ENCODE results near the gene TRERF1. TPM values are rescaled to one million over a fixed set of nuclear protein-coding genes. Genes with fewer than 3 reads are reported as not detected.

TRERF1 gene
- total and polyA plus RNA-seq, 9 donors, result 5.1 to 13.8 (median 9.7) TPM

- peaks cover 8% of the 10 kb centered on the region for H3K4me1 ChIP-seq (ENCODE audit: control insufficient read depth, insufficient read depth, low read length)
Measured at GRCh38 chr6:42370323-42370985, 81.3 kb downstream of the TRERF1 start.

GRCh38 chr6:42369568-42369967 is 82.2 kb downstream of the TRERF1 start:
- H3K4me1 ChIP-seq (ENCODE audit: control insufficient read depth, insufficient read depth, low read length), result peaks cover 10% of the 10 kb centered on the region
- no peaks in the 10 kb centered on the region for H3K27me3 ChIP-seq (ENCODE audit: control insufficient read depth, insufficient read depth, low read length)
- no peak for DNase-seq
- no peak overlapping the region for H3K27ac ChIP-seq (ENCODE audit: low read length)
- no peaks in the 10 kb centered on the region for H3K36me3 ChIP-seq (ENCODE audit: control insufficient read depth, insufficient read depth, low read length)
- 91% methylated on average over 2 of the region's 2 CpGs for WGBS (ENCODE audit: insufficient coverage)
- H3K4me3 ChIP-seq (ENCODE audit: low read length), result no peak overlapping the region
- no peaks in the 10 kb centered on the region for H3K9me3 ChIP-seq (replicated peaks; ENCODE audit: control insufficient read depth, low read depth, low read length)

More at GRCh38 chr6:42370323-42370985, 81.3 kb downstream of the TRERF1 start:
- no peaks in the 10 kb centered on the region for H3K36me3 ChIP-seq (ENCODE audit: control insufficient read depth, insufficient read depth, low read length)
- 90% methylated on average over 1 of the region's 3 CpGs for WGBS (ENCODE audit: insufficient coverage)
- no peaks in the 10 kb centered on the region for H3K27me3 ChIP-seq (ENCODE audit: control insufficient read depth, insufficient read depth, low read length)
- H3K4me3 ChIP-seq (ENCODE audit: low read length), result no peak overlapping the region
- DNase-seq, result no peak
- no peak overlapping the region for H3K27ac ChIP-seq (ENCODE audit: low read length)
- H3K9me3 ChIP-seq (replicated peaks; ENCODE audit: control insufficient read depth, low read depth, low read length), result no peaks in the 10 kb centered on the region

GRCh38 chr6:42368181-42368580 is 83.5 kb downstream of the TRERF1 start:
- Histone ChIP-seq H3K27ac (ENCODE audit: low read length) (no peak overlapping the region), H3K4me1 (ENCODE audit: control insufficient read depth, insufficient read depth, low read length) (peaks cover 10% of the 10 kb centered on the region), H3K4me3 (ENCODE audit: low read length) (no peak overlapping the region), H3K27me3 (ENCODE audit: control insufficient read depth, insufficient read depth, low read length) (no peaks in the 10 kb centered on the region), H3K36me3 (ENCODE audit: control insufficient read depth, insufficient read depth, low read length) (no peaks in the 10 kb centered on the region), H3K9me3 (replicated peaks; ENCODE audit: control insufficient read depth, low read depth, low read length) (no peaks in the 10 kb centered on the region)
- no peak for DNase-seq
- 100% methylated on average over 1 of the region's 7 CpGs for WGBS (ENCODE audit: insufficient coverage)

- peak overlapping the region; percentile 1 for H3K27ac ChIP-seq (ENCODE audit: low read length)
- no peak overlapping the region for H3K4me3 ChIP-seq (ENCODE audit: low read length)
- no peak for DNase-seq
- 79% methylated on average over 9 of the region's 14 CpGs for WGBS (ENCODE audit: insufficient coverage)
- H3K27me3 ChIP-seq (ENCODE audit: control insufficient read depth, insufficient read depth, low read length), result no peaks in the 10 kb centered on the region
- no peaks in the 10 kb centered on the region for H3K9me3 ChIP-seq (replicated peaks; ENCODE audit: control insufficient read depth, low read depth, low read length)
- H3K4me1 ChIP-seq (ENCODE audit: control insufficient read depth, insufficient read depth, low read length), result peaks cover 10% of the 10 kb centered on the region
- no peaks in the 10 kb centered on the region for H3K36me3 ChIP-seq (ENCODE audit: control insufficient read depth, insufficient read depth, low read length)
Measured at GRCh38 chr6:42367353-42368011, 84.2 kb downstream of the TRERF1 start.

GRCh38 chr6:42366999-42367352 is 84.8 kb downstream of the TRERF1 start:
- H3K4me1 ChIP-seq (ENCODE audit: control insufficient read depth, insufficient read depth, low read length), result peaks cover 10% of the 10 kb centered on the region
- 94% methylated on average over 2 of the region's 3 CpGs for WGBS (ENCODE audit: insufficient coverage)
- no peak overlapping the region for H3K4me3 ChIP-seq (ENCODE audit: low read length)
- H3K36me3 ChIP-seq (ENCODE audit: control insufficient read depth, insufficient read depth, low read length), result no peaks in the 10 kb centered on the region
- no peaks in the 10 kb centered on the region for H3K27me3 ChIP-seq (ENCODE audit: control insufficient read depth, insufficient read depth, low read length)
- H3K27ac ChIP-seq (ENCODE audit: low read length), result no peak overlapping the region
- H3K9me3 ChIP-seq (replicated peaks; ENCODE audit: control insufficient read depth, low read depth, low read length), result no peaks in the 10 kb centered on the region
- DNase-seq, result no peak

- peaks cover 10% of the 10 kb centered on the region for H3K4me1 ChIP-seq (ENCODE audit: control insufficient read depth, insufficient read depth, low read length)
- WGBS (ENCODE audit: insufficient coverage), result 97% methylated on average over 3 of the region's 5 CpGs
- DNase-seq, result no peak
- no peak overlapping the region for H3K27ac ChIP-seq (ENCODE audit: low read length)
- H3K36me3 ChIP-seq (ENCODE audit: control insufficient read depth, insufficient read depth, low read length), result peaks cover 4% of the 10 kb centered on the region
- H3K9me3 ChIP-seq (replicated peaks; ENCODE audit: control insufficient read depth, low read depth, low read length), result no peaks in the 10 kb centered on the region
- no peaks in the 10 kb centered on the region for H3K27me3 ChIP-seq (ENCODE audit: control insufficient read depth, insufficient read depth, low read length)
- no peak overlapping the region for H3K4me3 ChIP-seq (ENCODE audit: low read length)
Measured at GRCh38 chr6:42366011-42366705, 85.6 kb downstream of the TRERF1 start.

- Histone ChIP-seq H3K4me1 (ENCODE audit: control insufficient read depth, insufficient read depth, low read length) (peaks cover 10% of the 10 kb centered on the region), H3K4me3 (ENCODE audit: low read length) (no peak overlapping the region), H3K36me3 (ENCODE audit: control insufficient read depth, insufficient read depth, low read length) (peaks cover 7% of the 10 kb centered on the region), H3K27me3 (ENCODE audit: control insufficient read depth, insufficient read depth, low read length) (no peaks in the 10 kb centered on the region), H3K27ac (ENCODE audit: low read length) (no peak overlapping the region), H3K9me3 (replicated peaks; ENCODE audit: control insufficient read depth, low read depth, low read length) (no peaks in the 10 kb centered on the region)
- no peak for DNase-seq
- WGBS (ENCODE audit: insufficient coverage), result 84% methylated on average over 6 of the region's 8 CpGs
Measured at GRCh38 chr6:42365021-42365420, 86.7 kb downstream of the TRERF1 start.

GRCh38 chr6:42363926-42364849 is 87.5 kb downstream of the TRERF1 start:
- Histone ChIP-seq H3K9me3 (replicated peaks; ENCODE audit: control insufficient read depth, low read depth, low read length) (no peaks in the 10 kb centered on the region), H3K27ac (ENCODE audit: low read length) (no peak overlapping the region), H3K36me3 (ENCODE audit: control insufficient read depth, insufficient read depth, low read length) (peaks cover 7% of the 10 kb centered on the region), H3K27me3 (ENCODE audit: control insufficient read depth, insufficient read depth, low read length) (no peaks in the 10 kb centered on the region), H3K4me1 (ENCODE audit: control insufficient read depth, insufficient read depth, low read length) (peaks cover 10% of the 10 kb centered on the region), H3K4me3 (ENCODE audit: low read length) (no peak overlapping the region)
- DNase-seq, result no peak
- WGBS (ENCODE audit: insufficient coverage), result 88% methylated on average over 4 of the region's 8 CpGs

- no CpG with 5 or more reads among the region's 3 CpGs for WGBS (ENCODE audit: insufficient coverage)
- DNase-seq, result no peak
- Histone ChIP-seq H3K9me3 (replicated peaks; ENCODE audit: control insufficient read depth, low read depth, low read length) (no peaks in the 10 kb centered on the region), H3K27me3 (ENCODE audit: control insufficient read depth, insufficient read depth, low read length) (no peaks in the 10 kb centered on the region), H3K4me1 (ENCODE audit: control insufficient read depth, insufficient read depth, low read length) (peaks cover 2% of the 10 kb centered on the region), H3K27ac (ENCODE audit: low read length) (no peak overlapping the region), H3K4me3 (ENCODE audit: low read length) (no peak overlapping the region), H3K36me3 (ENCODE audit: control insufficient read depth, insufficient read depth, low read length) (peaks cover 10% of the 10 kb centered on the region)
Measured at GRCh38 chr6:42361036-42361435, 90.7 kb downstream of the TRERF1 start.

All from muscle of leg (tissue), 11 donors.